HG03280 (cell line): ENCODE results near the gene LRIF1.
A peak's percentile ranks its signal among the peaks of the same experiment; 100 is the strongest.
"Not testable (repeated sequence)": the region's sequence is repeated elsewhere in the genome, so short reads cannot be mapped to it uniquely, and the experiment has no call there.

Experiments
- ATAC-seq: cut with Tn5 transposase; IDR thresholded peaks from one replicate; pipeline ENCODE4 v1.9.1; 2021; ENCODE audit warnings: mild to moderate bottlenecking, moderate library complexity; ENCODE audit not compliant: unreplicated experiment

Gene LRIF1

GRCh38 chr1:110952031-110952430 is 11.7 kb downstream of the LRIF1 start:
- no peak for ATAC-seq

- ATAC-seq, result no peak
Measured at GRCh38 chr1:110951161-110951560, 12.6 kb downstream of the LRIF1 start.

DNA sequence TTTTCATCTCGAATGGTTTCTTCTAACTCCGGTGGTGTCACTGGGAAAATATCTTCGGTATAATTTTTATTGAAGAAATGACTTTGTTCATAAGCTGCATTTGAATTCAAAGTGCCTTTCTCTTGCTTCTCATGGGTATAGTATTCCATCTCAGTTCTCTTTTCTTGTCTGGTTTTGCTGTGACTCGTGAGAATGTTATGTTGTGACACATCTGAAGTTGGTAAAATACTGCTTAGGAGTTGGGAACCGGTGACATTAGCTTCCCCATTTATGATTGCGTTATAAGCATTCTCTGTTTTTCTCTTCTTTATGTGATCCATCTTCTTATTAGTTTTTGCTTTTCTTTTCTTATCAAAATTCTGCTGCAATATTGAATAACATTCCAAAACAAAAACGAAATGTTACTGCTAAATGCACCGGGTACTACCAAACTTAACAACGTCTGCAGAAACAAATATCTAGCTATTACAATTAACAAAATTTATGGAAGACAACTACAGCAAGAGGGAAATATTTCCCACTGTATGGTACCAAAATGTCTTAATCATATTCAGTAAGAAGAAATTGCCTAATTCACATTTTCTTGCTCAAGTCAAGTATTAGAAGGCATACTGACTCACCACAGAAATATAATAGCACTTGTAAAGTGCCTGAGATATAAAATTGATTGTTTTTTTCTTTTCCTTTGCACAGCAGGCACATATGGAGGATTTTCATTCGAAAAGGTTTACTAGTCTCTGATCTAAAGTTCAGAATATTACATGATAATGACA is 15.5 kb downstream of the LRIF1 start:
- ATAC-seq, result no peak

DNA sequence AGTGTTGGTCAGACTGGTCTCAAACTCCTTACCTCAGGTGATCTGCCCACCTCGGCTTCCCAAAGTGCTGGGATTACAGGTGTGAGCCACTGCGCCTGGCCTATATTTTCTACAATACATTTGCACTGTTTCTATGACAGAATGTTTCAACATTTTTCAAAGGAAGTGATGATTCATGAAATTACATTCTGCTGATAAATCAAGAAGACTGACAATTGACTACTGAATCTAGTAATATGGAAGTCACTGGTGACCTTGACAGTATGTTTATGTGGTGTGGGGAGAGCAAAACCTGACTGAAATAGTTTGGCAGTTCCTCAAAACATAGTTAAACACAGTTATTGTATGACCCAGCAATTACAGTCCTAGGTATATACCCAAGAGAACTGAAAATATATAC is 18.1 kb downstream of the LRIF1 start:
- no peak for ATAC-seq

DNA sequence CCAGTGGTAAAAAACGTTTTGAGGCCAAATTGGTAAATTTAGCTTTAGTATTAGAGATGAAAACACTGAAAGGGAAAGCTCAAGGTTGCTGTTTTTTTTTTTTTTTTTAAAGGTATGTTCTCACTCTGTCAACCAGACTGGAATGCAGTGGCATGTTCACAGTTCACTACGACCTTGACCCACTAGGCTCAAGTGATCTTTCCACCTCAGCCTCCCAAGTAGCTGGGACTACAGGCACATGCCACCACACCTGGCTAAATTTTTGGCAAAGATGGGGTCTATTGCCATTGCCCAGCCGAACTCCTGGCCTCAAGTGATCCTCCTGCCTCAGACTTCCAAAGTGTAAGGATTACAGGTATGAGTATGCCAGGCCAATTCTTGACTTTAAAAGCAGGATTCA is 18.9 kb downstream of the LRIF1 start:
- ATAC-seq, result no peak

DNA sequence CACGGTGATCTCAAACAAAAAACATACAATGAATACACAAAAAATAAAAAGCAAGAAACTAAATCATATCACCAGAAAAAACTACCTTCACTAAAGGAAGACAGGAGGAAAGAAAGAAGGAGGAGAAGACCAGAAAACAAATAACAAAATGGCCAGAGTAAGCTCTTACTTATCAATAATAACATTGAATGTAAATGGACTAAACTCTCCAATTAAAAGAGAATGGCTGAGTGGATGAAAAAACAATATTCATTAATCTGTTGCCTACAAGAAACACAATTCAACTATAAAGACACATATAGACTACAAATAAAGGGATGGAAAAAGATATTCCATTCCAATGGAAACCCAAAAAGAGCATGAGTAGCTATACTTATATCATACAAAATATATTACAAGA is 27.2 kb downstream of the LRIF1 start:
- no peak for ATAC-seq

DNA sequence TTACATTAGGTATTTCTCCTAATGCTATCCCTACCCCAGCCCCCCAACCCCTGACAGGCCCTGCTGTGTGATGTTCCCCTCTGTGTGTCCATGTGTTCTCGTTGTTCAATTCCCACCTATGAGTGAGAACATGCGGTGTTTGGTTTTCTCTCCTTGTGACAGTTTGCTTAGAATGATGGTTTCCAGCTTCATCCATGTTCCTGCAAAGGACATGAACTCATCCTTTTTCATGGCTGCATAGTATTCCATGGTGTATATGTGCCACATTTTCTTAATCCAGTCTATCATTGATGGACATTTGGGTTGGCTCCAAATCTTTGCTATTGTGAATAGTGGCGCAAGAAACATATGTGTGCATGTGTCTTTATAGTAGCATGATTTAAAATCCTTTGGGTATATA is 32.6 kb downstream of the LRIF1 start:
- ATAC-seq, result not testable (repeated sequence)

DNA sequence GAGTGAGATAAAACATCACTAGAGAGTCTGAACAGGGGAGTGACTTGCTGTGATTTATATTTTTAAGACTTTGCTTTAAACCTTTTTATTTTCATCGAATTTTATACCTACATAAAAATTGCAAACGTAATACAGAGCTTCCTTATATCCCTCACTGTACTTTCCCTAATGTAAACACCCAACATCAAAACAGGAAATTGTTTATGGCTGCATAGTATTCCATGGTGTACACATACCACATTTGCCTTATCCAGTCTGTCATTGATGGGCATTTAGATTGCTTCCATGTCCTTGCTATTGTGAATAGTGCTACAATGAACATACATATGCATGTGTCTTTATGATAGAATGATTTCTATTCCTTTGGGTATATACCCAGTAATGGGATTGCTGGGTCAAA is 34.8 kb downstream of the LRIF1 start:
- no peak for ATAC-seq

DNA sequence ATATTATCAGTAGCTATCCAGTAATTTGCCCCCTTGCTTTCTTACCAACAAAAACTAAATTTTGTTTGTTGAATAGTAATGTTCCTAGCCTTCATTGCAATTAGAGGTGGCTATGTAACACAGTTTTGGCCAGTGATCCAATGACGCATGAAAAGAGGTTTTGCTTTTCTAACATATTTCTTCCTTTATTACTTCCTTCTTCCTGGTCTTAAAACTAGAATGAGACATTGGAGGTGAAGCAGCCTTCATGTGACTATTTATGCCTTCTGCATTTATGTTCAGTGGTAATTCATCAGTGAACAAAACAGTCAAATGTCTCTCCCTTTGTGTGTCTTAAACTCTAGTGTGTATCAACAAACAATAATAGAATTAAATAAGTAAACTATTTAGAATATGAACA is 35.5 kb downstream of the LRIF1 start:
- no peak for ATAC-seq

GRCh38 chr1:110927484-110928075 is 36.1 kb downstream of the LRIF1 start:
- no peak for ATAC-seq

- no peak for ATAC-seq
Measured at GRCh38 chr1:110921953-110922352, 41.8 kb downstream of the LRIF1 start.

- ATAC-seq, result no peak
Measured at GRCh38 chr1:110918016-110918415, 45.7 kb downstream of the LRIF1 start.

DNA sequence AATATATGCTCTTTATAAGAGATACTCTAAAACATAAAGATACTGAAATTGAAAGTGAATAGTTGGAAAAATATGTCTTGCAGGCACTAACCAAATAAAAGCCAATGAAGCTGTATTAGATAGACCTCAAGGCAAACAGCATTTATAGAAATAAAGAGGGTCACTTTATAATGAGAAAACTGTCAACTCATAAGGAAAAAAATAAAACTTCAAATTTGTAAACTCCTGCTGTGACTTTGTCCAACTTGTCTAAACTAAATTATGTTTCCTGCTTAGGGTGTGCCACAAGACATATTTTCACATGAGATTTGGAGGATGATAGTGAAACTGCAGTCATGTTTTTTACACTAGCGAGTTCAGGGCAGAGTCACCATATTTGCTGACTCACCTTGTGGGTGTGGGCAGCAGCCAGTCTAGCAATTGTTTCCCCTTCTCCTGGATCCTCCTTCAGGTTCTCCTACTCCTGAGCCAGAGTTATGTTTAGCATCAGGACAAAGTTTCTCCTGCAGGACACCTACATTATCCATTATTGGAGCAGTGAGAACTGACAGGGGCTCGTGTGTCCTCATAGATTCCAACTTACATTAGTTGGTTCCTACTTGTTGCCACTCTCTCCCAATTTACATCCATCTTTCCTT is 46.9 kb downstream of the LRIF1 start:
- ATAC-seq, result peak; percentile 72

- no peak for ATAC-seq
Measured at GRCh38 chr1:110916274-110916668, 47.5 kb downstream of the LRIF1 start.

DNA sequence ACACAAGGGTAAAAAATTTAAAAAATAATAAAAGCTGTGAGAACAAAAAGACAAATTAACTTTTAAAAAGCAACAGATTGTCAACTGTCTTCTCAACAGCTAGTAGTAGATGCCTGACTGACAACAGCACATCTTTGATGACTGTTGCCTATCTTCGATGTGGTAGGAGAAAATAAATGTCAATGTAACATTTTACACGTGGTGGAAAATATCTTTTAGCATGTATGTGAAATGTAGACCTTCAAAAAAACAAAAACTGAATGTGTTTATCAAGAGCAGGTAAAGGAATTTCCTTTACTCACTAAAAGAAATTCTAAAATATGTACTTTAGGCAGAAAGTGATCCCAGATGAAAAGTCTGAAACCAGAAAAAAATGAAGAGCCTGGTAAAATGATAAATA is 47.9 kb downstream of the LRIF1 start:
- no peak for ATAC-seq

DNA sequence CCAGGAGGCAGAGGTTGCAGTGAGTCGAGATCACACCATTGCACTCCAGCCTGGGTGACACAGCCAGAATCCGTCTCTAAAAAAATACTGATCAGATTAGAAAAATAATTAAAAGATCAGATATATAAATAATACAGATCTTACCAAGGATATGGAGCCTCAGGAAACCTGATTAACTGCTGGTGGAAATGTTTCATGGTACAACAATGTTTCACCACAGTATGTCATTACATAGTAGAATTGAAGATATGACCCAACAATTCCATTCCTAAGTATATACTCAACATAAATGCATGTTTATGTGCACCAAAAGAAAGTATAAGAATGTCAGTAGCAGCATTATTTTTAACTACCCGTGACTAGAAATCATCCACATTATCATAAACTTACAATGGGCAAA is 49.0 kb downstream of the LRIF1 start:
- ATAC-seq, result no peak

GRCh38 chr1:110912784-110913183 is 50.9 kb downstream of the LRIF1 start:
- ATAC-seq, result no peak

DNA sequence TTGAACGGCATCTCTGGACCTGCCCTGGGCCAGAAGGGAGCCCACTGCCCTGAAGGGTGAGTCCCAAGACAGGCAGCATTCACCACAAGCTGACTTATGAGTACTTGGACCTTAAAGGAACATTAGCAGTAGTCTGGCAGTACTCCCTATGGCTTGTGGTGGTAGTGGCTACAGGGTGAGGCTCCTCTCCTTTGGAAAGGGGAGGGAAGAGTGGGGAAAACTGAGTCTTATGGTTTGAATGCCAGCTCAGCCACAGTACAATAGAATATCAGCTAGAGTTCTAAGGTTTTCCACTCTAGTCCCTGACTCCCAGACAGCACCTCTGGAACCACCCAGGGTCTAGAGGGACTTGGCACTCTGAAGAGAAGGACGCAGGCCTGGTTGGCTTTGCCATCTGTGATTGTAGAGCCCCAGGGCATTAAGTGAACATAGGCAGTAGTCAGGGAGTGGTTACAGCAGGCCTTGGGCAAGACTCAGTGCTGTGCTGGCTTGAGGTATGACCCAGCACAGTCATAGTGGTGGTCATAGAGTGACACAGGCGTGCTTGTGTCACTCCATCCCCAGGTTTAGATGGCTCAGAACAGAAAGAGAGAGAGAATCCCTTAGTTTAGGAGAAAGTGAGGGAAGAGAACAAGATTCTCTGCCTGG is 59.7 kb downstream of the LRIF1 start:
- no peak for ATAC-seq

DNA sequence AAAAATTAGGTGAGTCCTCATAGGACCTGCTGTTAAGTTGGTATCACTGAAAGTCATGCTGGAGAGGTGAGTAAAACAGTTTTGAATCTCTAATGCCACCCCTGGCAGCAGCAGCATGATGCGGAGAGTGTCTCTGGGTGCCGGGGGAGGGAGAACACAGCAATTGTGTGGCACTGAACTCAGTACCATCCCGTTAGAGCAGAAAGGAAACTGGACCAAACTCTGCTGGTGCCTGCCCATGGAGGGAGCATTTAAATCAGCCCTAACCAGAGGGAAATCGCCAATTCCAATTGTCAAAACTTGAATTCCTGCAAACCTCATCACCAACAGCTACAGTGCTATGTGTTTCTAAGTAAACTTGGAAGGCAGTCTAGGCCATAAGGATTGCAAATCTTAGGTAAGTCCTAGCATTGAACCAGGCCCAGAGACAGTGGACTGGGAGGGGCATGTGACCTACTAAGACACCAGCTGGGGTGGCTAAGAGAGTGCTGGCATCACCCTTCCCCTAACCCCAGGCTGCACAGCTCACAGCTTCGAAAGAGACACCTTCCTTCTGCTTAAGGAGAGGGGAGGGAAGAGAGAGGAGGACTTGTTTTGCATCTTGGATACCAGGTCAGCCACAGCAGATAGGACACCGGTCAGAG is 60.8 kb downstream of the LRIF1 start:
- ATAC-seq, result no peak

DNA sequence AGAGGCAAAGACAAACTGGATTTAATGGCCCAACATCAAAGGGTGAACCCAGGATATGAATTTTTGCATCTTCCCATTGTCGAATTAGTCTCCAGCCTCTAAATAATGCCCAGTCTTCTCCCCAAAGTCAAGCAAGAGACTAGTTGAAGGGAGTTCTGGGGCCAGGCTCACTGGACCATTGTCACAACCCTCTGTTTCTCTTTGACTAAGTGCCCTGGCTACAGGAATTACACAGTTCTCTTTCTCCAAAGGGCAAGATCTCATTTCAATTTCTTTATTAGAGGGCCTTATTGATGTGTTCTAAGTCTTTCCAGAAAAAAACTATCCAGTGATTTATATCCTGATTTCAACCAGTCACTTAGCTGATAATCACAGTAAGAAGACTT is 64.3 kb downstream of the LRIF1 start:
- ATAC-seq, result no peak

DNA sequence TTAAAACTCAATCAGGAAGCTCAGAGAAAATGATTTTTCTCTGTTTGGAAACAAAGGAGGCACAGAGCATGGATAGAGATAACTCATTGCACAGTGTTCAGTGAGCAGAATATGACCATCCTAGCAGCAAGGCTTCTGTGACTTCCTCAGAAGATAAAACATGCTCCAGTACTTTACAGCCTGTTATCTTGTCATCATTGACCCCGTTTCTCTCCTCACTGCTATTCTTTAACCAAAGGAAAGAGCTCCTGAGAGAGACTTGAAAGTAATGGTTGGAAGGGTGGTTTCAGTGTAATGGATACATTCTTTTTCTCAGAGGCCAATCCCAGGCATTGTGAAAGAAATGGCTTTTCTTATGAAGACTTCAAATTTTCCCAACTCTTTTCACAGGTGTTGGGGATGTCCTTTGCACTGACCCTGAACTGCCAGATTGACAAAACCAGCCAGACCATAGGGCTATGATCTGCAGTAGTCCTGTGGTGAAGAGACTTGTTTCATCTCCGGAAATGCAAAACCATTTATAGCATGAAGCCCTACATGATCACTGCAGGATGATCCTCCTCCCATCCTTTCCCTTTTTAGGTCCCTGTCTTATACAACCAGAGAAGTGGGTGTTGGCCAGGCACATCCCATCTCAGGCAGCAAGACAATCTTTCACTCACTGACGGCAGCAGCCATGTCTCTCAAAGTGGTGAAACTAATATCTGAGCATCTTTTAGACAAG is 64.8 kb downstream of the LRIF1 start:
- no peak for ATAC-seq
